Endothelial cell of umbilical vein (primary cell): Measurements from ENCODE around the gene DNAAF2. TPM values are rescaled to one million over a fixed set of nuclear protein-coding genes. Genes with fewer than 3 reads are reported as not detected.

Source experiments
- BruUV-seq: library from RNA; stranded (reverse); fragments of 400-500 nt; replicated peaks from 2 replicates; lab custom pipeline; 2021; lab: Mats Ljungman, UMichigan
- CTCF ChIA-PET: fragments of 300-600, 350-600 bp; sonication (Branson Sonifier 250); formaldehyde crosslinking; loops from one replicate; lab custom pipeline; 2021; ENCODE audit warnings: antibody characterized with exemption, inconsistent platforms; lab: Charles Lee
- POLR2A ChIA-PET: fragments of 300-600, 350-600 bp; sonication (Branson Sonifier 250); formaldehyde crosslinking; loops from one replicate; lab custom pipeline; 2021; ENCODE audit warnings: antibody characterized with exemption, inconsistent platforms; lab: Charles Lee
- DNase-seq: peaks from one replicate; pipeline ENCODE4 v3.0.0-alpha.2; 2011; ENCODE audit warnings: low read depth, low spot score
- FAIRE-seq: peaks from 2 replicates; lab custom pipeline; 2011; peaks lifted over from hg19 to GRCh38; lab: Jason Lieb, UNC
- H2AFZ ChIP-seq: 2 replicates; pipeline ENCODE4 v1.6.0; 2012; ENCODE audit warnings: low read depth, low read length, control low read depth, inconsistent platforms
- H3K27ac ChIP-seq: 2 replicates; pipeline ENCODE4 v1.5.1; 2011; ENCODE audit warnings: low read depth, mild to moderate bottlenecking, control low read depth, low read length, moderate library complexity; ENCODE audit not compliant: insufficient read depth
- H3K27me3 ChIP-seq, 2 experiments: 2 replicates each; pipeline versions ENCODE4 v1.6.0 to v1.6.1; 2011; ENCODE audit warnings: low read length in 2 of 2, mixed read lengths in 1 of 2; ENCODE audit not compliant: control insufficient read depth in 2 of 2, insufficient read depth in 2 of 2
- H3K36me3 ChIP-seq, 2 experiments: 2 replicates in 1 of 2; 3 replicates in 1 of 2; pipeline ENCODE4 v1.5.1; 2011; ENCODE audit warnings: low read length in 2 of 2, mild to moderate bottlenecking in 1 of 2, moderate library complexity in 1 of 2; ENCODE audit not compliant: control insufficient read depth in 2 of 2, insufficient read depth in 2 of 2; ENCODE audit errors: extremely low read depth in 1 of 2
- H3K4me1 ChIP-seq: 3 replicates; pipeline ENCODE4 v1.5.1; 2011; ENCODE audit warnings: mild to moderate bottlenecking, low read length; ENCODE audit not compliant: control insufficient read depth, insufficient read depth; ENCODE audit errors: extremely low read depth
- H3K4me2 ChIP-seq: 2 replicates; pipeline ENCODE4 v1.6.1; 2011; ENCODE audit warnings: low read length, control low read depth, mixed read lengths; ENCODE audit not compliant: insufficient read depth
- H3K4me3 ChIP-seq, 3 experiments: fragments of 200-600 bp in 1 of 3; sonication (generic), shearing (Covaris generic) in 1 of 3; replicated peaks in 1 of 3; 2 replicates each; pipeline ENCODE4 v1.5.1; 2011 to 2016; ENCODE audit warnings: control low read depth in 3 of 3, low read length in 3 of 3, mild to moderate bottlenecking in 2 of 3, inconsistent platforms in 1 of 3, low read depth in 1 of 3, moderate library complexity in 1 of 3; ENCODE audit not compliant: insufficient read depth in 1 of 3
- H3K79me2 ChIP-seq: 2 replicates; pipeline ENCODE4 v1.6.0; 2012; ENCODE audit warnings: low read length, inconsistent platforms; ENCODE audit not compliant: control insufficient read depth, insufficient read depth
- H3K9ac ChIP-seq: replicated peaks from 2 replicates; pipeline ENCODE3; 2011; ENCODE audit warnings: low read length, control low read depth; ENCODE audit not compliant: insufficient read depth; ENCODE audit errors: extremely low read depth
- H3K9me1 ChIP-seq: replicated peaks from 3 replicates; pipeline ENCODE4 v1.6.0; 2011; ENCODE audit warnings: mild to moderate bottlenecking, low read length; ENCODE audit not compliant: control insufficient read depth, insufficient read depth; ENCODE audit errors: extremely low read depth
- H3K9me3 ChIP-seq: replicated peaks from 2 replicates; pipeline ENCODE4 v1.5.1; 2012; ENCODE audit warnings: low read length, inconsistent platforms; ENCODE audit not compliant: control insufficient read depth, insufficient read depth
- H4K20me1 ChIP-seq: replicated peaks from 2 replicates; pipeline ENCODE3; 2011; ENCODE audit warnings: mild to moderate bottlenecking, low read length; ENCODE audit not compliant: control insufficient read depth, insufficient read depth; ENCODE audit errors: extremely low read depth
- EZH2 ChIP-seq: IDR thresholded peaks from 2 replicates; pipeline ENCODE4 v1.6.1; 2012; ENCODE audit warnings: borderline replicate concordance, low read depth, mild to moderate bottlenecking, moderate library complexity, low read length, inconsistent platforms; ENCODE audit not compliant: severe bottlenecking
- FOS ChIP-seq: IDR thresholded peaks from 2 replicates; pipeline ENCODE4 v1.6.1; 2011; ENCODE audit warnings: mild to moderate bottlenecking, low read length, moderate library complexity, borderline replicate concordance; ENCODE audit not compliant: insufficient read depth
- GATA2 ChIP-seq: IDR thresholded peaks from 2 replicates; pipeline ENCODE4 v1.7.0; 2011; ENCODE audit warnings: low read depth, mild to moderate bottlenecking, moderate library complexity, mixed read lengths, low read length; ENCODE audit not compliant: insufficient read length, insufficient read depth
- JUN ChIP-seq: IDR thresholded peaks from 2 replicates; pipeline ENCODE4 v1.6.1; 2011; ENCODE audit warnings: borderline replicate concordance, low read depth; ENCODE audit not compliant: insufficient read length, insufficient read depth
- MYC ChIP-seq: IDR thresholded peaks from one replicate; pipeline ENCODE4 v1.6.1; 2011; ENCODE audit warnings: mild to moderate bottlenecking, low read depth, low read length
- POLR2A ChIP-seq: IDR thresholded peaks from 2 replicates; pipeline ENCODE4 v1.6.1; 2012; ENCODE audit warnings: low read depth, mild to moderate bottlenecking, control low read depth, low read length
- POLR2AphosphoS5 ChIP-seq: IDR thresholded peaks from 2 replicates; pipeline ENCODE4 v1.6.1; 2012; ENCODE audit warnings: low read depth, mild to moderate bottlenecking, control low read depth, low read length, moderate library complexity; ENCODE audit not compliant: insufficient read depth
- dilution Hi-C: fragments of 300-500 bp; cut with MboI; formaldehyde crosslinking; loops from one replicate; pipeline ENCODE4 v1.15.0; 2019; ENCODE audit warnings: low sequenced_read_pairs; ENCODE audit not compliant: extremely low pct_ligation_motif_present
- intact Hi-C: fragments of 100-400 bp; cut with micrococcal nuclease; formaldehyde crosslinking; loops from one replicate; pipeline ENCODE4 v1.10.0; 2022
- polyA plus RNA-seq, 4 experiments: library from polyadenylated mRNA; depleted of rRNA in 3 of 4; stranded (reverse) in 3 of 4; unstranded in 1 of 4; fragments of >200 nt; gene quantifications; 2 replicates each; pipeline versions ENCODE4 v1.2.1 to v1.2.3, GENCODE V29; 2011 to 2012; ENCODE audit warnings: missing spikeins in 1 of 4
- total RNA-seq: library from RNA; stranded (reverse); gene quantifications from 2 replicates; pipeline ENCODE4 v1.2.3, GENCODE V29; 2021
- TF ChIP-seq, protein P1 (sequence below): IDR thresholded peaks from 2 replicates; pipeline ENCODE4 v1.6.1; 2011; ENCODE audit not compliant: insufficient read depth, insufficient read length
- TF ChIP-seq, protein P2 (sequence below), 2 donors: IDR thresholded peaks; 1 replicate in 1 of 2; 2 replicates in 1 of 2; pipeline ENCODE4 v1.5.1; 2011; ENCODE audit warnings: low read length in 2 of 2, mild to moderate bottlenecking in 2 of 2, moderate library complexity in 2 of 2, control low read depth in 1 of 2, inconsistent platforms in 1 of 2, low read depth in 1 of 2; ENCODE audit not compliant: insufficient read depth in 1 of 2; ENCODE audit errors: extremely low read depth in 1 of 2

Gene DNAAF2
- total and polyA plus RNA-seq, 2 donors (not counting 3 experiments of a cell fraction or from before 2014, with no cell fraction given) = 3.0 to 5.7 TPM

DNA sequence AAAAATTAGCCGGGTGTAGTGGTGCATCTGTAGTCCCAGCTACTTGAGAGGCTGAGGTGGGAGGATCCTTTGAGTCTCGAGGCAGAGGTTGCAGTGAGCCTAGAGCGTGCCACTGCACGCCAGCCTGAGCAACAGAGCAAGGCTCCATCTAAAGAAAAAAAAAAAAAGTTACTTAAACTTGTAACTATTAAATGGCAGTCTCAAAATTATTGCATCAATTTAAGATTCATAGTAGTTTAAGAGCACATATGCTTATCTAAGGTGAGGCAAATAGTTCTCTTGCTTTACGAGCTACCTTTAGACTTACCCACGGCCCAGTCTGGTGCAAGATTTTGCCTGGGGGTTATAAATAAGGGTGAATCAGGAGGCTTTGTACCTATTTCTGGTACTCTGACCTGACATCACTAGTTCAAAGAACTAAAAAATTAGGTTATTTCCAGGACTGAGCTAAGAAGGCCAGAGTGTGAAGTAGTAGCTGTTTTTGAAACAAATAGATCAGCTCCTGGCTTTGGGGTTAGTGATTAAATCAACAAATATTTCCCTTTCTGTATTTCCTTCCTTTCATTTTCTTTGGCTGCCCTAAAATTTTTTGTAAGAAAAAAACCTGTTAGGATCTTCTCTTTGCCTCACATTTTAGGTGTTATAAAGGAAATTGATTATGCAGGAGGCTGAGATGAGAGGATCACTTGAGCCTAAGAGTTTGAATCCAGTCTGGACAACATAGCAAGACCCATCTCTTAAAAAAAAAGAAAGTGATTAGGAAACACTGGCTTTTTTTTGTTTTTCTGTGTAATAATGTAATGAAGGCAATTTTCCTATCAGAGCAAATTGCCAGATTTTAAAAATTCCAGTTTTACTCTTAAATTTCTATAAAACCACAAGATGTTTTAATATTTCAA is 10.9 kb downstream of the DNAAF2 start:
- H3K36me3 ChIP-seq = no peaks in the 10 kb centered on the region
- peak overlapping the region; percentile 34 for H3K9ac ChIP-seq
- H3K4me2 ChIP-seq = peak overlapping the region; percentile 86
- H3K9me3 ChIP-seq = no peaks in the 10 kb centered on the region
- TF ChIP-seq POLR2A = peak; percentile 14
- TF ChIP-seq, protein P1, sequence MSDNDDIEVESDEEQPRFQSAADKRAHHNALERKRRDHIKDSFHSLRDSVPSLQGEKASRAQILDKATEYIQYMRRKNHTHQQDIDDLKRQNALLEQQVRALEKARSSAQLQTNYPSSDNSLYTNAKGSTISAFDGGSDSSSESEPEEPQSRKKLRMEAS = no peak
- H4K20me1 ChIP-seq = no peaks in the 10 kb centered on the region
- intact Hi-C loops (loop anchor here (10.0 kb wide), 1 partner anchor 611 kb away; the partner anchor contains the start of gene SOS2), dilution Hi-C loops (no loop called here)
- H3K79me2 ChIP-seq = peaks cover 66% of the 10 kb centered on the region
- peak; percentile 68 for DNase-seq
- FAIRE-seq = peak; percentile 71
- POLR2A ChIA-PET = interaction anchor here (1.1 kb wide), 1 partner anchor 10 kb away, joined by 8 read pairs; no protein-coding TSS in a partner anchor
- peak overlapping the region in 1 of 3 experiments; percentile 95 for H3K4me3 ChIP-seq
- CTCF ChIA-PET = interaction anchor here (0.8 to 6.4 kb wide), 8 partner anchors 9 to 238 kb away, joined by 3 to 80 read pairs (median 4); partner anchors contain the start of genes DNAAF2 and RPS29
- H3K27me3 ChIP-seq = no peaks in the 10 kb centered on the region
- H3K4me1 ChIP-seq = peaks cover 36% of the 10 kb centered on the region
- BruUV-seq = no TSS peak
- peak overlapping the region; percentile 38 for H3K27ac ChIP-seq
- H3K9me1 ChIP-seq = no peaks in the 10 kb centered on the region
- H2AFZ ChIP-seq = no peak overlapping the region

DNA sequence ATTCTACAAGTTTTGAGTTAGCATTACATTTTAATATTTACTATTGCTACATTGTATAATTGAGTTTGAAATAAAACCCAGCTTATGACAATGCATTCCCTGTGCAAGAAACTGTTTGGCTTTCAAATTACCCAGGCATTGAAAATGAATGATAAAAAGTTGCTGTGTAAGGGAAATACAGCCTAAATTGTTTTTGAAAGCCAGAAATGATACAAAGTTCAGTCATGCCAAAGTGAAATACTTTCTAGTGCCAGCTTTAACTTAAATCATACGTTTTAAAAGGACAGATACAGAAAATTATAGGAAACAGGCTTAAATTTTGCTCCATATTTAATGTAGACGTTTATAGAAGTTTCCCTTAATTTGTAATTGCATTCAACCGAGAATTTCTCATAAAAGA is 11.7 kb downstream of the DNAAF2 start:
- Histone ChIP-seq H3K27me3 (no peaks in the 10 kb centered on the region), H3K4me1 (peaks cover 40% of the 10 kb centered on the region), H3K79me2 (peaks cover 70% of the 10 kb centered on the region), H3K4me3 (peak overlapping the region in 2 of 3 experiments; percentile 83 to 95), H3K36me3 (no peaks in the 10 kb centered on the region), H3K27ac (no peak overlapping the region), H4K20me1 (no peaks in the 10 kb centered on the region), H3K4me2 (peak overlapping the region; percentile 86), H3K9me3 (no peaks in the 10 kb centered on the region), H2AFZ (no peak overlapping the region), H3K9me1 (no peaks in the 10 kb centered on the region), H3K9ac (peak overlapping the region; percentile 90)
- TF ChIP-seq, protein P2, sequence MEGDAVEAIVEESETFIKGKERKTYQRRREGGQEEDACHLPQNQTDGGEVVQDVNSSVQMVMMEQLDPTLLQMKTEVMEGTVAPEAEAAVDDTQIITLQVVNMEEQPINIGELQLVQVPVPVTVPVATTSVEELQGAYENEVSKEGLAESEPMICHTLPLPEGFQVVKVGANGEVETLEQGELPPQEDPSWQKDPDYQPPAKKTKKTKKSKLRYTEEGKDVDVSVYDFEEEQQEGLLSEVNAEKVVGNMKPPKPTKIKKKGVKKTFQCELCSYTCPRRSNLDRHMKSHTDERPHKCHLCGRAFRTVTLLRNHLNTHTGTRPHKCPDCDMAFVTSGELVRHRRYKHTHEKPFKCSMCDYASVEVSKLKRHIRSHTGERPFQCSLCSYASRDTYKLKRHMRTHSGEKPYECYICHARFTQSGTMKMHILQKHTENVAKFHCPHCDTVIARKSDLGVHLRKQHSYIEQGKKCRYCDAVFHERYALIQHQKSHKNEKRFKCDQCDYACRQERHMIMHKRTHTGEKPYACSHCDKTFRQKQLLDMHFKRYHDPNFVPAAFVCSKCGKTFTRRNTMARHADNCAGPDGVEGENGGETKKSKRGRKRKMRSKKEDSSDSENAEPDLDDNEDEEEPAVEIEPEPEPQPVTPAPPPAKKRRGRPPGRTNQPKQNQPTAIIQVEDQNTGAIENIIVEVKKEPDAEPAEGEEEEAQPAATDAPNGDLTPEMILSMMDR (IDR thresholded peaks at IDR 0.05; ENCODE audit: extremely low read depth in 1 of 2, insufficient read depth in 1 of 2, low read depth in 1 of 2, low read length in 2 of 2) = no peak
- TF ChIP-seq MYC (no peak), FOS (no peak), EZH2 (no peak), POLR2A (no peak), GATA2 (no peak), POLR2AphosphoS5 (no peak), JUN (no peak)
- TF ChIP-seq, protein P1 = no peak
- POLR2A ChIA-PET = interaction anchor here (0.7 kb wide), 1 partner anchor 8 kb away, joined by 3 read pairs; no protein-coding TSS in a partner anchor
- DNase-seq = peak; percentile 13
- BruUV-seq = no TSS peak
- intact Hi-C loops (loop anchor here (10.0 kb wide), 1 partner anchor 611 kb away; the partner anchor contains the start of gene SOS2), dilution Hi-C loops (no loop called here)
- CTCF ChIA-PET = interaction anchor here (1.2 to 6.4 kb wide), 5 partner anchors 10 to 239 kb away, joined by 3 to 80 read pairs (median 8); partner anchors contain the start of genes DNAAF2 and RPS29
- FAIRE-seq = peak; percentile 52
